ENCODE results near the gene SLC5A8.
A peak's percentile ranks its signal among the peaks of the same experiment; 100 is the strongest.

SLC5A8 gene

DNA sequence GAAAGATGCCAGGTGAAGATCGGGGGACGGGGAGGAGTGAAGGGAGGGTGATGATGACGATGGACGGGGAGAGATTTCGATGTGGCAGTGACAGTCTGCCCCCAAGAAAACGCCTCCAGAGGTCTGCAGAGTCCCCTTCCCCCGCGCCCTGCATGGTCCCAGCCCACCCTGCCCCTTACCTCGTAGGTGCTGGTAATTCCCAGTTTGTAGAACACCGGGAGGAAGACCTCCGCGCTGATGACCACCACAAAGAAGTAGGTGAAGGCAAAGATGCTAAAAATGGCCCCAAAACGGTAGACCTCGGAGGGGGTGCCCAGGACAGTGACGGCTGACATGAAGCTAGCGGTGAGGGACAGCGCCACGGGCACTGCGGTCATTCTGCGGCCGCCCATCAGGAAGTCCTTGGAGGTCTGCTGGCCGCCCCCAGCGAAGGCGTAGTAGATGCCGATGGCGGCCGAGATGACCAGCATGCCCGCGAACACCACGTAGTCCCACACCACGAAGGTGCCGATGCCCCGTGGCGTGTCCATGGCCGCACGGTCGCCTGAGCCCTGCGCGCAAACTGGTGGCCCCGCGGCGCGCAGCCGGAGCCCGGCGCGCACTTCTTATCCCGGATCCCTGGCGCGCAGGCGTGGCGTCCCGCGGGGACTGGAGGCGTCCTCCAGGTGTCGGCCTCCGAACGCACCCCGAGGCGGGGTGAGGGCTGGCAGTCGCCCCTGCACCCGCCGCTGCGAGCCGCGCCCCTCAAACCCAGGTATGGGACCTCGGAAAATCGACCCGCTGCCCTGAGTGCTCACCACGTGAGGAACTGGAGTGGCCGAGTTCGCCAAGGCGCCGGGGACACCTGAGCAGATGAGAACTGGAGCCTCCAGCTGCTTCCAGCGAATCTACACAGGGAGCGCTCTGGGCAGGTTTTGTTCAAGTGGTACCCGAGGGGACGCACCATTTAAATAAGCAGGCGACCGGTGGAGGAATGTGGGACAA lies at the start of gene SLC5A8:
SLC5A8 (minus strand) TSS at position 920 of the 984 bp plus-strand sequence; CDS start at position 530, 390 bp downstream.
- no peak for DNase-seq (ENCODE audit: low read depth)

GRCh38 chr12:101257357-101257756 lies 47.3 kb upstream of the SLC5A8 start:
- no peak for DNase-seq (ENCODE audit: low read depth)

GRCh38 chr12:101256266-101256665 lies 46.2 kb upstream of the SLC5A8 start:
- no peak for DNase-seq (ENCODE audit: low read depth)

DNA sequence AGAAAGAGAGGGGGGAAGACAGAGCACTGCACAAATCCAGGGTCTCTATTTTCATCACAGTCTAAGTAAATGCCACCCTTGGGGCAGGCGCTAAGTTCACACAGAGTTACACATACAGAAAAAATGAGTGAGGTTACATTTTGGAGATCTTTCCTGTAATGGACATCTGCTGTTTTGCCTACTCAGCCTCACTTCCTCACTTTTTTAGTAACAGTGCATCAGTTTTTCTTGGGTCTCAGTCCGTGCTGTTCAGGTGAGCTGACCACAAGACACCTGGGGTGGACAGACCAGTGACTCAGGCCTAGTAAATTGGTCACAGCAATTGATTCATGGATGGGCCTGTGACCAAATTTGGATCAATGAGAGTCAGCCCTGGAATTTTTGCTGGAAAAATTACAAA lies 33.6 kb upstream of the SLC5A8 start:
- DNase-seq (ENCODE audit: low read depth) = no peak

- no peak for DNase-seq (ENCODE audit: low read depth)
Observed at GRCh38 chr12:101243074-101243473, 33.0 kb upstream of the SLC5A8 start.

GRCh38 chr12:101238800-101239329 lies 28.8 kb upstream of the SLC5A8 start:
- DNase-seq (ENCODE audit: low read depth) = no peak

GRCh38 chr12:101238306-101238705 lies 28.3 kb upstream of the SLC5A8 start:
- no peak for DNase-seq (ENCODE audit: low read depth)

GRCh38 chr12:101235686-101236085 lies 25.6 kb upstream of the SLC5A8 start:
- DNase-seq (ENCODE audit: low read depth) = no peak

DNA sequence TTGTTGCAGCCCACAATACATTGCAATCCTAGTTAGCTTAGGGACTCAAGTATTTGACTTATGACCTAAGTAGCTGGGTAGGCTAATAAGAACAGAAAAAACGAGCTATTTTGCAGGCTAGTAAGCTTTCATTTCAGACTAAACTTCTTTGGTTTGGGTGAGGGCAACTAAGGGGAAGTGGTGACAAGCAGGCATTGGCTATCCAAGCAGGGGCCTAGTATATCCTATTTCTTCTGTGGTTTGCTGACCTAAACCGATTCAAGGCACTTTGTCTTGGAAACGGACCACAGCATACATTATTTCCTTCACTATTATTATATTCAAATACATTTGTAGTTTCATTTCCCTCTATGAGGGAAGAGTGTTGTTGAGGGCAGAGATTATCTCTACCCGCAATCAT lies 21.6 kb upstream of the SLC5A8 start:
- no peak for DNase-seq (ENCODE audit: low read depth)

DNA sequence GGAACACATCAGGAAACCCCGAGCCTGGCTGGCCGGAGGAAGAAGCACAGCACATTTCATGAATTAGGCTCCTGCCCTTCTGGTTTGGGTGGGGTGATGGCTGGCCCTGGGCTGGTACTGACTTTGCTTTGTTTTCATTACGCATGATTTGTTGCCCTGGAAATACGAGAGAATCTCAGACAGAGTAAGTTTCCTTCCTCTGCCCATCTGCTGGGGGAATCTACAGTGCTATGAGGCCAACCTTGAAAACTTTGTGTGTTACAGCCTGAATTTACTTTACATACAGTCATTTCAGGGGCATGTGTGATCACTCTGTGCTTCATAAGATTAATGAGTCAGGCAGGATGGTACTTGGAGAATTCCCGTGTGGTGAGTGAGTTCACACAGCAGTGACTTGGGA lies 20.5 kb upstream of the SLC5A8 start:
- DNase-seq (ENCODE audit: low read depth) = peak; percentile 72

- DNase-seq (ENCODE audit: low read depth) = no peak
Observed at GRCh38 chr12:101229841-101230241, 19.8 kb upstream of the SLC5A8 start.

GRCh38 chr12:101221301-101221700 lies 11.3 kb upstream of the SLC5A8 start:
- no peak for DNase-seq (ENCODE audit: low read depth)

- no peak for DNase-seq (ENCODE audit: low read depth)
Observed at GRCh38 chr12:101216810-101217209, 6.8 kb upstream of the SLC5A8 start.

DNA sequence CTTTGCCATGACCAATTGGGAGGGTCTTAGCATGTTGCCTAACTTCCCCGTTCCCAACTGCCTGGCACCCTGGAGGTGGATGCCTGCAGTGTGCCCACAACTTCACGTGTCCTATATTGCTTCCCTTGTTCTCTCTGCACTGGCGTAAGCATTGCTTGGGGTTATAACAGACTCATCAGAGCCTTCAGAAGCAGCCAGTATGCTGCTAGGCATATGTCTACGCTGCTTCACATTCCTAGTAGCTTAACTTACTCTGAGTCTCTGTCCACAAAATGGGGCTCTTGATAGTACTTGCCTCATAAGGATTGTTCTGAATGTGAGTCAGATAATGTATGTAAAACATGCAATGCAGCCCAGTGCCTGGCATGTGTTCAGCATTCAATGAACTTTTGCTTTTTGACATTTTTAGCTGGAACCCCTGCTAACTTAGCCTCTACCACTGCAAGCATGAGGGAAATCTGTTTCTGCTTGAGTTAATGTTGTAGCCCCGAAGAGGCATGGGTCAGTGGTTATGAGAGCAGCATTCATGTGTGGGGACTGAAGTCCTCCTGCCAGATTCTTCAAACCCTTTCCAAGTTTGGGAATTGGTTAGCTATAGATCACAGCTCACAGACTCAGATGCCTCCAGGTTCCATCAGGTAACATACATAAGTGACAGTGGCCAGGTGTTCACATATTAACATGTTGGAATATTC lies 2.8 kb downstream of the SLC5A8 start:
- no peak for DNase-seq (ENCODE audit: low read depth)

DNA sequence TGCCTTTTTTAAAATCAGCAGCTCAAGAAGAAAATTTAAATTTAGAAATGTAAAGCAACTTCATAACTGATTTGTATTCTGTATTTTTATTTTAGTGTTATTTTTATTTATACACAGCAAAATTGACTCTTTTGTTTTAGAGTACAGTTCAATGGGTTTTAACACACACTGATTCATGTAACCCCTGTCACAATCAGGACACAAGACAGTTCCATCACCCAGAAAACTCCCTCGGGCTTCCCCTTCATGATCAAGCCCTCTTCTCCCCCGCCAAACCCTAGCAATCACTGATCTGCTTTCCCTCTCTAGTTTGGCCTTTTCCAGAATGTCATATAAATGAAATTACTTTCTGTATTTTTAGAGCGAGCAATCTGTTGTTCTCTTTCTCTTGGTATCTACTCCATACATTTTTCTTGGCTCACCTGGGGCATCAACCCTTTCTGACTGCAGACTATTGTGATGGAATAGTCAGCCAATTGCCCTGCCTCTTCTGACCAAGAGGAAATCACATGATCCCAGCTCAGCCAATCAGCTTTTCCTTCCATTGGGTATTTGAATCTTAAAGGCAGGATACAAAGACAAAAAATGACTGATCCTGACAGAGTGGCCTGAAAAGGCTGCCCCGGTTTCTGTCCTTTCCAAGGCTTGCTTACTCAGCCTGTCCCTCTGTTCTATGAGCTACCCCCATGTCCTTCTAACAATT lies 5.3 kb downstream of the SLC5A8 start:
- DNase-seq (ENCODE audit: low read depth) = no peak

- DNase-seq (ENCODE audit: low read depth) = no peak
Observed at GRCh38 chr12:101200824-101201223, 9.2 kb downstream of the SLC5A8 start.

- DNase-seq (ENCODE audit: low read depth) = no peak
Observed at GRCh38 chr12:101200145-101200544, 9.9 kb downstream of the SLC5A8 start.

- no peak for DNase-seq (ENCODE audit: low read depth)
Observed at GRCh38 chr12:101186291-101186690, 23.7 kb downstream of the SLC5A8 start.

- no peak for DNase-seq (ENCODE audit: low read depth)
Observed at GRCh38 chr12:101181776-101182175, 28.3 kb downstream of the SLC5A8 start.

DNA sequence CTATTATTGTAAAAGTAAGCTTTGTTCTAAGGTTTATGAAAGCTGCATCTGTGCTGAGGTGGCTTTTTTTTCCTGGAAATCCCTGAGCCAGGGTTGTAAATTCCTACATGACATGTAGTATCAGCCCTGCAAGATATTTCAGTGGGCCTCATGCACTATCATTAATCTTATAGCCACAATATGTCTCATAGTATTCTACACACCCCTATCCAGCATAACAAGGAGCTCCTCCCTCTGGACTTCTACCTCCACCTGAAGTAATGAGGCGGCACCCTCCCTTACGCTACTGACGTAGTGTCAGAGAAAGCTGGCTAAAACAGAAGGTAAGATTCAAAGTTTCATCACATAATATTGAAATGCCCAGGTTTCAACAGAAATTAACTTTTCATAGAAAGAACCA lies 35.5 kb downstream of the SLC5A8 start:
- no peak for DNase-seq (ENCODE audit: low read depth)

- DNase-seq (ENCODE audit: low read depth) = no peak
Observed at GRCh38 chr12:101173197-101173749, 36.8 kb downstream of the SLC5A8 start.

- DNase-seq (ENCODE audit: low read depth) = peak; percentile 0
Observed at GRCh38 chr12:101172316-101172715, 37.7 kb downstream of the SLC5A8 start.

Measured in amniotic epithelial cell (primary cell).